ENCODE results near the gene THAP9. TPM values are rescaled to one million over a fixed set of nuclear protein-coding genes. Genes with fewer than 3 reads are reported as not detected.

THAP9 gene
- total RNA-seq, 2 experiments from 2014 or later = 10.5 to 16.4 TPM

DNA sequence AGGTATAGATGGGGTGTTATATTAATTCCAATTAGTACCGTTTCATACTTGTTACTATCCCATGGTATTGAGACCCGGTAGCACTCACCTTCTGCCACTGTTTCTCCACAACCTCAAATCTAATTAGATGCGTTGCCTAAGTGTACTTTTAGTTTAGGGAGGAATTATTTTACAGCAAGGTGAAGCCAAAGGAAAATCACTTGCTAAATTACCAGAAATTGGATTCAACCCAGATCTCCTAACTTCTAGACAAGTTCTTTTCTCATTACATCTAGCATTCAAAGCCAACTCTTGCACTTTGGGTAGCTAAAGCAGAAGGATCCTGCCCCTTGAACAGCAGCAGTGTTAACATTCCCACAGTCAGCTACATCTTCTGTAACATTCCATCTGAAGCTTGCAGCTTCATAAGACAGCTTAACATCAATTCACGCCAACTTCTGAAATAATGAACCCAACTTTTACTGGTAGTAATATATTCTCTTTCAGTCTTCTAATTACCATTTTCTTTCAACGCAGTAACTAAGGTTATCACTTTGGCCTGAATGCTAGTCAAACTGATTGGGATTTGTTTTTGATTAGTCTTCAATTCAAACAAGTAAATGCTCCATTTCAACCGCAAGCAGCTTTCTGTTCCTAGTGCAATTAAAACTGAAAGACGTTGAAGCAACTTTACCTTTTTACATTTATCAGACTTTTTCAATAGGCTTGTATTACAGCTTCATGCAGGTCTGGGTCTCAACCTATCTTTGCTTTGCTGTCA is 8.6 kb upstream of the THAP9 start:
- Histone ChIP-seq H3K9me2 (ENCODE audit: insufficient read depth, low read length) (no peaks in the 10 kb centered on the region), H3K79me2 (ENCODE audit: insufficient read depth, low read depth, low read length) (peaks cover 91% of the 10 kb centered on the region), H3K27ac (ENCODE audit: low read depth, low read length, poor library complexity, severe bottlenecking) (peak overlapping the region; percentile 84), H3K4me3 (ENCODE audit: low read depth, low read length, poor library complexity, severe bottlenecking) (peak overlapping the region; percentile 80), H4K20me1 (ENCODE audit: insufficient read depth, low read length) (peaks cover 19% of the 10 kb centered on the region), H2AFZ (ENCODE audit: low read length) (peak overlapping the region; percentile 78; the same call in 1 of the 2 replicates), H3K4me2 (ENCODE audit: low read length) (peak overlapping the region; percentile 90), H3K36me3 (ENCODE audit: insufficient read depth, low read length) (peaks cover 64% of the 10 kb centered on the region), H3K4me1 (ENCODE audit: insufficient read depth, low read length, poor library complexity, severe bottlenecking) (peaks cover 50% of the 10 kb centered on the region), H3K9me3 (ENCODE audit: low read length) (no peaks in the 10 kb centered on the region)
- no peak for DNase-seq (ENCODE audit: low spot score)
- CTCF ChIA-PET (ENCODE audit: unreplicated experiment) = no interaction called here
- BruUV-seq (replicated peaks) = no TSS peak
- intact Hi-C loops (cut with micrococcal nuclease; ENCODE audit: unreplicated experiment) = loop anchor here (1.0 to 5.0 kb wide), 5 partner anchors 8 to 545 kb away; partner anchors contain the start of genes COQ2, LIN54 and THAP9
- POLR2A ChIA-PET = interaction anchor here (0.9 to 1.3 kb wide), 4 partner anchors 8 to 147 kb away, joined by 3 to 6 read pairs (median 3); partner anchors contain the start of genes LIN54 and THAP9
- TF ChIP-seq, protein P1, sequence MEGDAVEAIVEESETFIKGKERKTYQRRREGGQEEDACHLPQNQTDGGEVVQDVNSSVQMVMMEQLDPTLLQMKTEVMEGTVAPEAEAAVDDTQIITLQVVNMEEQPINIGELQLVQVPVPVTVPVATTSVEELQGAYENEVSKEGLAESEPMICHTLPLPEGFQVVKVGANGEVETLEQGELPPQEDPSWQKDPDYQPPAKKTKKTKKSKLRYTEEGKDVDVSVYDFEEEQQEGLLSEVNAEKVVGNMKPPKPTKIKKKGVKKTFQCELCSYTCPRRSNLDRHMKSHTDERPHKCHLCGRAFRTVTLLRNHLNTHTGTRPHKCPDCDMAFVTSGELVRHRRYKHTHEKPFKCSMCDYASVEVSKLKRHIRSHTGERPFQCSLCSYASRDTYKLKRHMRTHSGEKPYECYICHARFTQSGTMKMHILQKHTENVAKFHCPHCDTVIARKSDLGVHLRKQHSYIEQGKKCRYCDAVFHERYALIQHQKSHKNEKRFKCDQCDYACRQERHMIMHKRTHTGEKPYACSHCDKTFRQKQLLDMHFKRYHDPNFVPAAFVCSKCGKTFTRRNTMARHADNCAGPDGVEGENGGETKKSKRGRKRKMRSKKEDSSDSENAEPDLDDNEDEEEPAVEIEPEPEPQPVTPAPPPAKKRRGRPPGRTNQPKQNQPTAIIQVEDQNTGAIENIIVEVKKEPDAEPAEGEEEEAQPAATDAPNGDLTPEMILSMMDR (conservative IDR thresholded peaks at IDR 0.05; ENCODE audit: low read length) = no peak
- TF ChIP-seq EZH2phosphoT487 (IDR thresholded peaks at IDR 0.05; ENCODE audit: borderline replicate concordance, low read depth, low read length) = no peak

DNA sequence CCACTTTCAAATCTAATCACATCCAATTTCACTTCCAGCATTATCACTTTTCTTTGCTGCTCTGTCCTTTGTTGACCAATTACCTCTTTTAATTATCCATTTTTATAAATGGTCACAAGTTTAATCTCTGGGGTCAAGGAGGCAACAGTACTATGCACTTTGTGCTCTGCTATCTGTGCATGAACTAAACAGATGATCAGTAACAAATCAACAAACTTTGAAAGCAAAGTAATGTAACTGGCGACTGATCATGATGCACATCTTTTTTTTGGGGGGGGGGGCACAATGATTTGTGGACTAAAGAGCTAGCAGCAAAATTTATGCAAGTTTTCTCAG is 8.1 kb upstream of the THAP9 start:
- peak overlapping the region; percentile 80 for H3K4me3 ChIP-seq (ENCODE audit: low read depth, low read length, poor library complexity, severe bottlenecking)
- peak overlapping the region; percentile 90 for H3K4me2 ChIP-seq (ENCODE audit: low read length)
- TF ChIP-seq, protein P1 (conservative IDR thresholded peaks at IDR 0.05; ENCODE audit: low read length) = no peak
- TF ChIP-seq EZH2phosphoT487 (IDR thresholded peaks at IDR 0.05; ENCODE audit: borderline replicate concordance, low read depth, low read length) = no peak
- H2AFZ ChIP-seq (ENCODE audit: low read length) = no peak overlapping the region
- peak overlapping the region; percentile 84 for H3K27ac ChIP-seq (ENCODE audit: low read depth, low read length, poor library complexity, severe bottlenecking)
- no peaks in the 10 kb centered on the region for H3K9me2 ChIP-seq (ENCODE audit: insufficient read depth, low read length)
- H3K36me3 ChIP-seq (ENCODE audit: insufficient read depth, low read length) = peaks cover 64% of the 10 kb centered on the region
- ChIA-PET POLR2A (interaction anchor here (0.9 to 1.3 kb wide), 4 partner anchors 8 to 147 kb away, joined by 3 to 6 read pairs (median 3); partner anchors contain the start of genes LIN54 and THAP9), CTCF (ENCODE audit: unreplicated experiment) (no interaction called here)
- H3K9me3 ChIP-seq (ENCODE audit: low read length) = no peaks in the 10 kb centered on the region
- H4K20me1 ChIP-seq (ENCODE audit: insufficient read depth, low read length) = peaks cover 17% of the 10 kb centered on the region
- peaks cover 91% of the 10 kb centered on the region for H3K79me2 ChIP-seq (ENCODE audit: insufficient read depth, low read depth, low read length)
- no peak for DNase-seq (ENCODE audit: low spot score)
- intact Hi-C loops (cut with micrococcal nuclease; ENCODE audit: unreplicated experiment) = loop anchor here (5.0 kb wide), 3 partner anchors 390 to 545 kb away; partner anchors contain the start of gene COQ2
- H3K4me1 ChIP-seq (ENCODE audit: insufficient read depth, low read length, poor library complexity, severe bottlenecking) = peaks cover 50% of the 10 kb centered on the region
- BruUV-seq (replicated peaks) = no TSS peak

DNA sequence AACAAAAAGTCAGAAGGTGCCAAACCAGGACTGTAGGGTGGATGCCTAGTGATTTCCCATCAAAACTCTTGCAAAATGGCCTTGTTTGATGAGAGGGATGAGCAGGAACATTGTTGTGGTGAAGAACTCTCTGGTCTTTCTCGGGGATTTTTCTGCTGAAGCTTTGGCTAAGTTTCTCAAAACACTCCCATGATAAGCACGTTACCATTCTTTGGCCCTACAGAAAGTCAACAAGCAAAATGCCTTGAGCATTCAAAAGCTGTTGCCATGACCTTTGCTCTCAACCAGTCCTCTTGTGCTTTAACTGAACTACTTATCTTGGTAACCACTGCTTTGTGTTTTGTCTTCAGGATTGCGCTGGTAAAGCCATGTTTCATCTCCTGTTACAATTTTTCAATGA is 6.6 kb upstream of the THAP9 start:
- Histone ChIP-seq H3K36me3 (ENCODE audit: insufficient read depth, low read length) (peaks cover 70% of the 10 kb centered on the region), H3K9me2 (ENCODE audit: insufficient read depth, low read length) (no peaks in the 10 kb centered on the region), H3K4me2 (ENCODE audit: low read length) (no peak overlapping the region), H3K4me1 (ENCODE audit: insufficient read depth, low read length, poor library complexity, severe bottlenecking) (peaks cover 52% of the 10 kb centered on the region), H3K9me3 (ENCODE audit: low read length) (no peaks in the 10 kb centered on the region), H3K4me3 (ENCODE audit: low read depth, low read length, poor library complexity, severe bottlenecking) (no peak overlapping the region), H3K27ac (ENCODE audit: low read depth, low read length, poor library complexity, severe bottlenecking) (no peak overlapping the region), H4K20me1 (ENCODE audit: insufficient read depth, low read length) (peaks cover 30% of the 10 kb centered on the region), H3K79me2 (ENCODE audit: insufficient read depth, low read depth, low read length) (peaks cover 93% of the 10 kb centered on the region), H2AFZ (ENCODE audit: low read length) (no peak overlapping the region)
- DNase-seq (ENCODE audit: low spot score) = no peak
- ChIA-PET POLR2A (no interaction called here), CTCF (ENCODE audit: unreplicated experiment) (no interaction called here)
- TF ChIP-seq, protein P1 (conservative IDR thresholded peaks at IDR 0.05; ENCODE audit: low read length) = no peak
- TF ChIP-seq EZH2phosphoT487 (IDR thresholded peaks at IDR 0.05; ENCODE audit: borderline replicate concordance, low read depth, low read length) = no peak
- intact Hi-C loops (cut with micrococcal nuclease; ENCODE audit: unreplicated experiment) = loop anchor here (5.0 kb wide), 3 partner anchors 388 to 543 kb away; partner anchors contain the start of gene COQ2
- BruUV-seq (replicated peaks) = no TSS peak
